Omental fat pad (tissue), 4 donors: ENCODE measurements around the gene CDC42BPB. TPM values are rescaled to one million over a fixed set of nuclear protein-coding genes. Genes with fewer than 3 reads are reported as not detected.

Experiments used
- ATAC-seq: fragments of 150-250 bp; one replicate; pipeline ENCODE4 v1.9.1; 2016; ENCODE audit warnings: mild to moderate bottlenecking, moderate library complexity; ENCODE audit not compliant: low FRiP score
- DNase-seq: peaks from one replicate; pipeline ENCODE4 v3.0.0-alpha.2; 2019; ENCODE audit warnings: low spot score
- CTCF ChIP-seq, 3 donors: fragments of 450-650 bp; IDR thresholded peaks; one replicate each; pipeline ENCODE4 v1.5.1; 2016 to 2017; ENCODE audit warnings: antibody characterized with exemption in 3 of 3, mild to moderate bottlenecking in 3 of 3, moderate library complexity in 2 of 3
- total RNA-seq, 4 donors: library from RNA; depleted of rRNA; stranded (reverse); fragments of >200 nt; gene quantifications; one replicate each; pipeline ENCODE4 v1.1.0, GENCODE V29; 2016

Gene CDC42BPB
- total RNA-seq, 4 donors from 2014 or later, result 63.7 to 131 (median 113) TPM

- TF ChIP-seq CTCF (IDR thresholded peaks at IDR 0.05), result no peak
- ATAC-seq, result no peak
- no peak for DNase-seq
Measured at GRCh38 chr14:102911541-102911951, 145.8 kb downstream of the CDC42BPB start.

GRCh38 chr14:102910442-102910841 is 146.9 kb downstream of the CDC42BPB start:
- DNase-seq, result no peak
- TF ChIP-seq CTCF (IDR thresholded peaks at IDR 0.05), result no peak
- ATAC-seq, result no peak

- no peak for TF ChIP-seq CTCF (IDR thresholded peaks at IDR 0.05)
- DNase-seq, result no peak
- ATAC-seq, result no peak
Measured at GRCh38 chr14:102909911-102910310, 147.4 kb downstream of the CDC42BPB start.

- no peak for TF ChIP-seq CTCF (IDR thresholded peaks at IDR 0.05)
- no peak for DNase-seq
- no peak for ATAC-seq
Measured at GRCh38 chr14:102909462-102909861, 147.9 kb downstream of the CDC42BPB start.

GRCh38 chr14:102908766-102909455 is 148.4 kb downstream of the CDC42BPB start:
- DNase-seq, result no peak
- ATAC-seq, result no peak
- no peak for TF ChIP-seq CTCF (IDR thresholded peaks at IDR 0.05)

GRCh38 chr14:102907980-102908730 is 149.2 kb downstream of the CDC42BPB start:
- ATAC-seq, result no peak
- TF ChIP-seq CTCF (IDR thresholded peaks at IDR 0.05), result no peak
- no peak for DNase-seq
